ENCODE data around the gene MED15.

The MED15 gene

GRCh38 chr22:20626811-20627210, 119.4 kb downstream of the MED15 start:
- TF ChIP-seq CTCF (IDR thresholded peaks at IDR 0.05; ENCODE audit: control extremely low read depth, extremely low read depth, low read depth, missing control alignments), result no peak
- ChIA-PET POLR2A (no interaction called here), CTCF (interaction anchor here (0.9 to 1.9 kb wide), 4 partner anchors 20 to 157 kb away, joined by 3 to 6 read pairs (median 3); no protein-coding TSS in a partner anchor)
- DNase-seq (ENCODE audit: extremely low spot score), result no peak

- no peak for TF ChIP-seq CTCF (IDR thresholded peaks at IDR 0.05; ENCODE audit: control extremely low read depth, extremely low read depth, low read depth, missing control alignments)
- ChIA-PET CTCF (interaction anchor here (1.0 to 1.9 kb wide), 3 partner anchors 21 to 156 kb away, joined by 3 to 6 read pairs (median 3); no protein-coding TSS in a partner anchor), POLR2A (no interaction called here)
- DNase-seq (ENCODE audit: extremely low spot score), result no peak
Measured at GRCh38 chr22:20627432-20627831, 120.0 kb downstream of the MED15 start.

- no peak for DNase-seq (ENCODE audit: extremely low spot score)
- no peak for TF ChIP-seq CTCF (IDR thresholded peaks at IDR 0.05; ENCODE audit: control extremely low read depth, extremely low read depth, low read depth, missing control alignments)
- ChIA-PET POLR2A (no interaction called here), CTCF (interaction anchor here (1.0 to 1.6 kb wide), 4 partner anchors 22 to 155 kb away, joined by 3 read pairs; no protein-coding TSS in a partner anchor)
Measured at GRCh38 chr22:20628081-20628939, 120.9 kb downstream of the MED15 start.

- ChIA-PET POLR2A (no interaction called here), CTCF (interaction anchor here (1.1 to 1.6 kb wide), 4 partner anchors 10 to 65 kb away, joined by 3 read pairs; no protein-coding TSS in a partner anchor)
- no peak for TF ChIP-seq CTCF (IDR thresholded peaks at IDR 0.05; ENCODE audit: control extremely low read depth, extremely low read depth, low read depth, missing control alignments)
- no peak for DNase-seq (ENCODE audit: extremely low spot score)
Measured at GRCh38 chr22:20629401-20629800, 122.0 kb downstream of the MED15 start.

- no peak for TF ChIP-seq CTCF (IDR thresholded peaks at IDR 0.05; ENCODE audit: control extremely low read depth, extremely low read depth, low read depth, missing control alignments)
- DNase-seq (ENCODE audit: extremely low spot score), result no peak
- ChIA-PET CTCF (interaction anchor here (1.1 to 1.2 kb wide), 2 partner anchors 12 to 67 kb away, joined by 3 read pairs; no protein-coding TSS in a partner anchor), POLR2A (no interaction called here)
Measured at GRCh38 chr22:20630873-20631617, 123.6 kb downstream of the MED15 start.

GRCh38 chr22:20632082-20632481, 124.7 kb downstream of the MED15 start:
- ChIA-PET POLR2A (no interaction called here), CTCF (interaction anchor here (1.8 kb wide), 1 partner anchor 9 kb away, joined by 7 read pairs; no protein-coding TSS in a partner anchor)
- TF ChIP-seq CTCF (IDR thresholded peaks at IDR 0.05; ENCODE audit: control extremely low read depth, extremely low read depth, low read depth, missing control alignments), result no peak
- DNase-seq (ENCODE audit: extremely low spot score), result no peak

All from GM10248 (cell line).